GM12801 (cell line): ENCODE results near the gene CRISPLD2.

Experiments used
- TF ChIP-seq, protein P1 (sequence below): IDR thresholded peaks from one replicate; pipeline ENCODE4 v1.5.1; 2011; ENCODE audit warnings: control low read depth; ENCODE audit not compliant: insufficient read length; ENCODE audit errors: extremely low read depth

Gene CRISPLD2

DNA sequence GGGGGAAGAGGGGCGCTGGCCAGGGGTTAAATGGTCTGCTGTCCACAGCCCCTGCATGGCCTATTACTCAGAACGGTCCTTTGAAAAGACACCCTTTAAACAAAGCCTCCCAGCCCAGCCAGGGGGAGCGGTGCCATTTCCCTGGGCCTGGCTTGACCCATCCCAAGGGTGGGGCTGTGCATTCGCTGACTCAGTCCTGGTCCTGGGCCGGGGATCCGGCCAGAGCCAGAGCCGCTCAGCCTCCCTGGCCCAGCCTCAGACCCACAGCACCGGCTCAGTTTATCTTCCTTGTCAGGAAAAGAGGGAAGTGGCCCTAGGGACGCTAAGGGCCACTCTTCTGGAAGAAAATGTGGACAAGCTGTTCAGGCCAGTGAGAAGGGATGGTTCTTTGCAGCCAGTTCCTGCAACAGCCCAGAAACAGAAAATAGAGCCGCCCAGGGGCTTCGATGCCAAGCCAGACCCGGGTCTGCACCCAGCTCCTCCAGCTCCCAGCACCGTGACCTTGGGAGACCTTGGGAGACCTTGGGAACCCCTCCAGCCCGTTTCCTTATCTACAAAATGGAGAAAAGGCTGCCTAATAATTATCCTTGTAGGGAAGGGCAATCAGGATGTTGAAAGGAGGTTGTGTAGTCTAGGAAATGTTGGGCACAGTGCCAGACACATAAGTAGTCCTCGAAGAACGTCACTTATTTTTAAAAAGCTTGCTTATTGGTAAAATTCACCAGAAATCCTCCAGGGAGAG is 109.1 kb downstream of the CRISPLD2 start:
- TF ChIP-seq, protein P1, sequence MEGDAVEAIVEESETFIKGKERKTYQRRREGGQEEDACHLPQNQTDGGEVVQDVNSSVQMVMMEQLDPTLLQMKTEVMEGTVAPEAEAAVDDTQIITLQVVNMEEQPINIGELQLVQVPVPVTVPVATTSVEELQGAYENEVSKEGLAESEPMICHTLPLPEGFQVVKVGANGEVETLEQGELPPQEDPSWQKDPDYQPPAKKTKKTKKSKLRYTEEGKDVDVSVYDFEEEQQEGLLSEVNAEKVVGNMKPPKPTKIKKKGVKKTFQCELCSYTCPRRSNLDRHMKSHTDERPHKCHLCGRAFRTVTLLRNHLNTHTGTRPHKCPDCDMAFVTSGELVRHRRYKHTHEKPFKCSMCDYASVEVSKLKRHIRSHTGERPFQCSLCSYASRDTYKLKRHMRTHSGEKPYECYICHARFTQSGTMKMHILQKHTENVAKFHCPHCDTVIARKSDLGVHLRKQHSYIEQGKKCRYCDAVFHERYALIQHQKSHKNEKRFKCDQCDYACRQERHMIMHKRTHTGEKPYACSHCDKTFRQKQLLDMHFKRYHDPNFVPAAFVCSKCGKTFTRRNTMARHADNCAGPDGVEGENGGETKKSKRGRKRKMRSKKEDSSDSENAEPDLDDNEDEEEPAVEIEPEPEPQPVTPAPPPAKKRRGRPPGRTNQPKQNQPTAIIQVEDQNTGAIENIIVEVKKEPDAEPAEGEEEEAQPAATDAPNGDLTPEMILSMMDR, result no peak

DNA sequence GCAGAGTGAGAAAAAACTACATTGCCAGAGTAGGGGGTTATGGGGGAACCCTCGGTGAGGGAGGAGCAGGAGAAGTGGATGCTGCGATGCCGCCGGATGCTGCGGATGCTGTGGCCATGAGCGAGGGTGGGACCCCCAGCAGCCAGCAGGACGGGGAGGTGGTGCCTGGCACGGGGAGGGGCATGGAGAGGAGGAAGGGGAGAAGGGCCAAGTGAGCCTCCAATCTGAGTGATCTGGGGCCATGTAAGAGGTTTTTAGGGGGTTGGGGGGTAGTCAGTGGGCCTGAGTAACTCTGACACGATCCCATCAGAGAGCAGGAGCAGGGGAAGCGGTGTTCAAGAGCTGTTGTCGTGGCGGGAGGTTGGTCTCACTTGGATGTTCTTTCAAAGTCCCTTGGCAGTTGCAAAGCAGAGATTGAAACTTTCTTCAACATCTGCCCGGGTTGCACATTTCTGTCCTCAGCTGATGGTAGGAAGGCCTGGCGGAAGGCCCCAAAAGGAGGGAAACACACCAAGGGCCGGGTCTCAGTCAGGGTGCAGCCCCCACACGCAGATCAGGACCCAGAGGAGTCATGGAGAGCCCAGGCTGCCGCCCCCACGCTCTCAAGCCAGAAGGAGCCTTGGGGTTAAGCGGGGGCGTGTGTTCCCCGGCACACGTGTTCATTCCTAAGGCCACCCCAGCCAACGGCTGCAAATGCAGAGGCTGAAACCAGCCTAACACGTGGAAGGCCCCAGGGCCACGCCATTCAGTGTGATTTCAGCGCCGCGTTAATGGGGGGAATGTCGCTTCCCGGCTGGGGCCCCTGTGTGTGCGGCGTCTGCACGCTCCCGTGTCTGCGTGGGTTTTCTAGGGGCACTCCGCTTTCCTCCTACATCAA is 109.9 kb downstream of the CRISPLD2 start:
- TF ChIP-seq, protein P1, result no peak

DNA sequence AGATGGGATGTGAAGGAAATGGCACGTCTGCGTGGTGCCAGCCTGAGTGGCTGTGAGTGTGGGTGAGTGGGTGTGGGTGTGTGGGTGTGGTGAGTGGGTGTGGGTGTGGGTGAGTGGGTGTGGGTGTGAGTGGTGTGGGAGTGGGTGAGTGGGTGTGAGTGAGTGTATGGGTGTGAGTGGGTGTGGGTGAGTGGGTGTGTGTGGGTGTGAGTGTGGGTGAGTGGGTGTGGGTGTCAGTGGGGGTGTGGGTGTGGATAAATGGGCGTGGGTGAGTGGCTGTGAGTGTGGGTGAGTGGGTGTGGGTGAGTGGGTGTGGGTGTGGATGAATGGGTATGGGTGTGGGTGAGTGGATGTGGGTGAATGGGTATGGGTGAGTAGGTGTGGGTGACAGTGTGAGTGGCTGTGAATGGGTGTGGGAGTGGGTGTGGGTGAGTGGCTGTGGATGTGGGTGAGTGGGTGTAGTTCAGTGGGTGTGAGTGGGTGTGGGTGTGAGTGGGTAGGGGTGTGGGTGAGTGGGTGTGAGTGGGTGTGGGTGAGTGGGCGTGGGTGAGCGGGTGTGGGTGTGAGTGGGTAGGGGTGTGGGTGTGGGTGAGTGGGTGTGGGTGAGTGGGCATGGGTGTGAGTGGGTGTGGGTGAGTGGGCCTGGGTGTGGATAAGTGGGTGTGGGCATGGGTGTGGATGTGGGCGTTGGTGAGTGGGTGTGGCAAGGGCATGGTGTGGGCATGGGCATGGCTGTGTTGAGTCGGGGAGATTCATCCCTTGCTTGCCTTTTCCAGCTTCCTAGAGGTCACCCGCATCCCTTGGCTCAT is 110.7 kb downstream of the CRISPLD2 start:
- TF ChIP-seq, protein P1, result no peak

DNA sequence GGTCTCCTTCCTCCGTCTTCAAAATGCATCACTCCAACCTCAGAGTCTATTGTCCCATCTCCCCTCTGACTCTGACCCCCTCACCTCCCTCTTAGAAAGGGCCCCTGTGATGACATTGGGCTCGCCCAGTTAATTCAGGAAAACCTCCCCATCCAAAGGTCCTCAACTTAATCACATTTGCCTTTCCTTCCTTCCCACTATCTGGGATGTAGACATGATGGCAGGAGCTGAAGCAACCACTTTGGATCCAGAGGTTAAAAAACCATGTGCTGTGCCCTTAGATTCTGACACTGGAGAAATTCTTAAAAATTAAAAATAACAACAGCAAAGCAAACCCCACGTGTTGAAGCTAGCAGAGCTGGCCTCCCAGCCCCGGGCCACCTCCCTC is 111.3 kb downstream of the CRISPLD2 start:
- TF ChIP-seq, protein P1, result no peak

DNA sequence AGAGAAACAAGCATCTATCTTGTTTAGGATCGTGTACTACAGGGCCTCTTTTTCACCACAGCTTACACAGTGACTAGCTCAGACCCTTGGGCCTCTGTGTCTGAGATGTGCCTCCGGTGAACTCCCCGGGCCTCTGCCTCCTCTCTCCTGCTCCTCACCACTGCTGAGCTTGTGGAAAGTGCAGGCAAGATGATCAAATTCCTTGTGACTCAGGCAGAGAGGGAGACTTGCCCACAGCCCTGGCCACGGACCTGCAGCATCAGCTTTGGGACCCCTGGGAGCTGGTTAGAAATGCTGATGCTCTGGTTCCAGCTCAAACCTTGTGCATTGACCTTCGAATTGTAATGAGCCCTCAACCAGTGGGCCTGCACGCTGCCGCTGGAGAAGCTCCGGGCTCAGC is 111.7 kb downstream of the CRISPLD2 start:
- TF ChIP-seq, protein P1, result no peak

DNA sequence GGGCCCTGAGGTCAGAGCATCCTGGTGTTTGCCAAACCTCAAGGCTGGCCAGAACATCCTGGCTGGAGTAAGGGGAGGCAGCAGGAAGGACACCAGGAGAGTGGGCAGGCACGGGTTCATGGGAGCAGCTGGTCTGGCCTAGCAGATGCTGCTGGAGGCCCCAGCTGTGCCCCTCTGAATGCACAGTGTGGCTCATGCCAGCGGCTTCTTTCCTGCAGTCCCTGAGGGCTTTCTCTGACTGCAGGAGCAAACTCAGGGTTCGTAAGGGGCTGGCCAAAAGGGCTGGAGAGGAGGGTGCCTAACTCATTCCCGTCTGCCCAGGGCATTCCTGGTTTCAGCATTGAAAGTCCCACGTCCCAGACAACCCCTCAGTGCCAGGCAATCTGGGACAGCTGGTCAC is 112.9 kb downstream of the CRISPLD2 start:
- TF ChIP-seq, protein P1, result no peak
